AG04449 (cell line): ENCODE measurements around the gene IL1RAPL2.
"Not testable (repeated sequence)": the region's sequence is repeated elsewhere in the genome, so short reads cannot be mapped to it uniquely, and the experiment has no call there.

ENCODE experiments used
- CTCF ChIA-PET: fragments of 350-600 bp; formaldehyde crosslinking; extraction: SDS; loops from one replicate; lab custom pipeline; 2021; ENCODE audit warnings: antibody characterized with exemption; lab: Yijun Ruan, JAX
- POLR2A ChIA-PET: fragments of 400-600, 350-600 bp; formaldehyde crosslinking; extraction: SDS; loops from one replicate; lab custom pipeline; 2020; ENCODE audit warnings: antibody characterized with exemption, inconsistent platforms; lab: Yijun Ruan, JAX
- DNase-seq: peaks from one replicate; pipeline ENCODE4 v3.0.0-alpha.2; 2010; ENCODE audit warnings: low read depth, low spot score
- H3K4me3 ChIP-seq: 2 replicates; pipeline ENCODE4 v1.5.1; 2011; ENCODE audit warnings: low read depth, mild to moderate bottlenecking, control low read depth, low read length
- CTCF ChIP-seq: IDR thresholded peaks from one replicate; pipeline ENCODE4 v1.5.1; 2011; ENCODE audit warnings: mild to moderate bottlenecking, moderate library complexity, low read length, control low read depth, inconsistent platforms; ENCODE audit not compliant: insufficient read depth; ENCODE audit errors: missing control alignments

IL1RAPL2 gene

GRCh38 chrX:105228602-105229001, 662.6 kb downstream of the IL1RAPL2 start:
- POLR2A ChIA-PET, result no interaction called here
- H3K4me3 ChIP-seq, result no peak overlapping the region
- CTCF ChIA-PET, result no interaction called here
- TF ChIP-seq CTCF, result no peak
- DNase-seq, result no peak

GRCh38 chrX:105229146-105229545, 663.1 kb downstream of the IL1RAPL2 start:
- CTCF ChIA-PET, result no interaction called here

GRCh38 chrX:105237407-105237806, 671.4 kb downstream of the IL1RAPL2 start:
- H3K4me3 ChIP-seq, DNase-seq, POLR2A ChIA-PET, CTCF ChIA-PET: not testable (repeated sequence)

More at GRCh38 chrX:105229146-105229545, 663.1 kb downstream of the IL1RAPL2 start:
- POLR2A ChIA-PET, result no interaction called here
- no peak for DNase-seq
- TF ChIP-seq CTCF, result no peak
- no peak overlapping the region for H3K4me3 ChIP-seq

- H3K4me3 ChIP-seq, result no peak overlapping the region
- DNase-seq, result no peak
- ChIA-PET CTCF (no interaction called here), POLR2A (no interaction called here)
- no peak for TF ChIP-seq CTCF
Observed at GRCh38 chrX:105241056-105241455, 675.1 kb downstream of the IL1RAPL2 start.

GRCh38 chrX:105260291-105261043, 694.5 kb downstream of the IL1RAPL2 start:
- POLR2A ChIA-PET, result no interaction called here
- DNase-seq, result no peak
- TF ChIP-seq CTCF, result no peak
- CTCF ChIA-PET, result no interaction called here
- H3K4me3 ChIP-seq, result no peak overlapping the region

GRCh38 chrX:105263171-105263570, 697.2 kb downstream of the IL1RAPL2 start:
- TF ChIP-seq CTCF, result no peak
- H3K4me3 ChIP-seq, result no peak overlapping the region
- ChIA-PET CTCF (no interaction called here), POLR2A (no interaction called here)
- no peak for DNase-seq

- no peak for DNase-seq
- ChIA-PET POLR2A (no interaction called here), CTCF (no interaction called here)
- H3K4me3 ChIP-seq, result no peak overlapping the region
- no peak for TF ChIP-seq CTCF
Observed at GRCh38 chrX:105263801-105264200, 697.8 kb downstream of the IL1RAPL2 start.
